HepG2 (cell line): ENCODE results near the gene CRAMP1.

Experiments used
- CC2D1A ChIP-seq: sonication (generic); formaldehyde crosslinking; IDR thresholded peaks from 2 replicates; pipeline ENCODE4 v1.8.1; 2023; ENCODE audit warnings: mild to moderate bottlenecking, missing genetic modification reagents
- CTCF ChIP-seq: sonication (generic); formaldehyde crosslinking; IDR thresholded peaks from 2 replicates; pipeline ENCODE4 v1.5.0; 2020; ENCODE audit warnings: mild to moderate bottlenecking, missing genetic modification reagents, moderate library complexity
- EP300 ChIP-seq, 3 experiments: sonication (generic) in 1 of 3; formaldehyde crosslinking in 1 of 3; IDR thresholded peaks; 2 replicates each; pipeline versions ENCODE4 v1.5.1 to v1.6.1; 2011 to 2020; ENCODE audit warnings: low read depth in 2 of 3, low read length in 2 of 3, borderline replicate concordance in 1 of 3, improper control_type of control experiment in 1 of 3, mild to moderate bottlenecking in 1 of 3, missing genetic modification reagents in 1 of 3, moderate library complexity in 1 of 3
- FOXM1 ChIP-seq: sonication (generic); formaldehyde crosslinking; IDR thresholded peaks from 2 replicates; pipeline ENCODE4 v1.5.0; 2020; ENCODE audit warnings: missing genetic modification reagents
- MAX ChIP-seq: IDR thresholded peaks from 2 replicates; pipeline ENCODE4 v1.6.1; 2012; ENCODE audit warnings: inconsistent platforms
- POLR2A ChIP-seq, 2 experiments: IDR thresholded peaks; 2 replicates each; pipeline ENCODE4 v1.6.1; 2011; ENCODE audit warnings: low read depth in 2 of 2, low read length in 2 of 2, mild to moderate bottlenecking in 1 of 2, moderate library complexity in 1 of 2; ENCODE audit not compliant: insufficient read depth in 1 of 2
- SAFB2 ChIP-seq: sonication (generic); formaldehyde crosslinking; IDR thresholded peaks from 2 replicates; pipeline ENCODE4 v1.5.1; 2020; ENCODE audit warnings: missing genetic modification reagents, low read depth, mild to moderate bottlenecking, borderline replicate concordance
- TBP ChIP-seq: sonication (generic); formaldehyde crosslinking; IDR thresholded peaks from 2 replicates; pipeline ENCODE4 v1.5.0; 2020; ENCODE audit warnings: missing genetic modification reagents
- THAP7 ChIP-seq: sonication (generic); formaldehyde crosslinking; IDR thresholded peaks from 2 replicates; pipeline ENCODE4 v1.8.1; 2023; ENCODE audit warnings: mild to moderate bottlenecking, missing genetic modification reagents
- ZNF18 ChIP-seq: sonication (generic); formaldehyde crosslinking; IDR thresholded peaks from 2 replicates; pipeline ENCODE4 v1.8.0; 2022; ENCODE audit warnings: mild to moderate bottlenecking, missing genetic modification reagents; ENCODE audit not compliant: insufficient replicate concordance
- ZNF292 ChIP-seq: sonication (generic); formaldehyde crosslinking; IDR thresholded peaks from 2 replicates; pipeline ENCODE4 v1.8.1; 2022; ENCODE audit warnings: mild to moderate bottlenecking, low read depth, missing genetic modification reagents, borderline replicate concordance
- ZNF792 ChIP-seq: IDR thresholded peaks from 2 replicates; pipeline ENCODE4 v1.6.1; 2016

- TF ChIP-seq ZNF18 (CRISPR knock-in tag) (no peak), EP300 (IDR thresholded peaks at IDR 0.05; ENCODE audit: low read depth in 2 of 2, low read length in 2 of 2) (no peak), EP300 (CRISPR knock-in tag; IDR thresholded peaks at IDR 0.05; ENCODE audit: borderline replicate concordance) (no peak), TBP (no peak), MAX (no peak), ZNF292 (CRISPR knock-in tag) (no peak), THAP7 (CRISPR knock-in tag) (no peak), FOXM1 (no peak), SAFB2 (no peak), POLR2A (IDR thresholded peaks at IDR 0.05; ENCODE audit: insufficient read depth in 1 of 2, low read depth in 2 of 2, low read length in 2 of 2) (no peak), ZNF792 (no peak), CTCF (no peak), CC2D1A (no peak)
Measured at GRCh38 chr16:1630450-1631213, 18.5 kb downstream of the CRAMP1 start.
